Endothelial cell of umbilical vein (primary cell): ENCODE data around the gene SERPINE1. TPM values are rescaled to one million over a fixed set of nuclear protein-coding genes. Genes with fewer than 3 reads are reported as not detected.

Experiments used
- BruUV-seq: library from RNA; stranded (reverse); fragments of 400-500 nt; replicated peaks from 2 replicates; lab custom pipeline; 2021; lab: Mats Ljungman, UMichigan
- CTCF ChIA-PET: fragments of 300-600, 350-600 bp; sonication (Branson Sonifier 250); formaldehyde crosslinking; loops from one replicate; lab custom pipeline; 2021; ENCODE audit warnings: antibody characterized with exemption, inconsistent platforms; lab: Charles Lee
- POLR2A ChIA-PET: fragments of 300-600, 350-600 bp; sonication (Branson Sonifier 250); formaldehyde crosslinking; loops from one replicate; lab custom pipeline; 2021; ENCODE audit warnings: antibody characterized with exemption, inconsistent platforms; lab: Charles Lee
- DNase-seq: peaks from one replicate; pipeline ENCODE4 v3.0.0-alpha.2; 2011; ENCODE audit warnings: low read depth, low spot score
- FAIRE-seq: peaks from 2 replicates; lab custom pipeline; 2011; peaks lifted over from hg19 to GRCh38; lab: Jason Lieb, UNC
- H2AFZ ChIP-seq: 2 replicates; pipeline ENCODE4 v1.6.0; 2012; ENCODE audit warnings: low read depth, low read length, control low read depth, inconsistent platforms
- H3K27ac ChIP-seq: 2 replicates; pipeline ENCODE4 v1.5.1; 2011; ENCODE audit warnings: low read depth, mild to moderate bottlenecking, control low read depth, low read length, moderate library complexity; ENCODE audit not compliant: insufficient read depth
- H3K27me3 ChIP-seq, 2 experiments: 2 replicates each; pipeline versions ENCODE4 v1.6.0 to v1.6.1; 2011; ENCODE audit warnings: low read length in 2 of 2, mixed read lengths in 1 of 2; ENCODE audit not compliant: control insufficient read depth in 2 of 2, insufficient read depth in 2 of 2
- H3K36me3 ChIP-seq, 2 experiments: 2 replicates in 1 of 2; 3 replicates in 1 of 2; pipeline ENCODE4 v1.5.1; 2011; ENCODE audit warnings: low read length in 2 of 2, mild to moderate bottlenecking in 1 of 2, moderate library complexity in 1 of 2; ENCODE audit not compliant: control insufficient read depth in 2 of 2, insufficient read depth in 2 of 2; ENCODE audit errors: extremely low read depth in 1 of 2
- H3K4me1 ChIP-seq: 3 replicates; pipeline ENCODE4 v1.5.1; 2011; ENCODE audit warnings: mild to moderate bottlenecking, low read length; ENCODE audit not compliant: control insufficient read depth, insufficient read depth; ENCODE audit errors: extremely low read depth
- H3K4me2 ChIP-seq: 2 replicates; pipeline ENCODE4 v1.6.1; 2011; ENCODE audit warnings: low read length, control low read depth, mixed read lengths; ENCODE audit not compliant: insufficient read depth
- H3K4me3 ChIP-seq, 3 experiments: fragments of 200-600 bp in 1 of 3; sonication (generic), shearing (Covaris generic) in 1 of 3; replicated peaks in 1 of 3; 2 replicates each; pipeline ENCODE4 v1.5.1; 2011 to 2016; ENCODE audit warnings: control low read depth in 3 of 3, low read length in 3 of 3, mild to moderate bottlenecking in 2 of 3, inconsistent platforms in 1 of 3, low read depth in 1 of 3, moderate library complexity in 1 of 3; ENCODE audit not compliant: insufficient read depth in 1 of 3
- H3K79me2 ChIP-seq: 2 replicates; pipeline ENCODE4 v1.6.0; 2012; ENCODE audit warnings: low read length, inconsistent platforms; ENCODE audit not compliant: control insufficient read depth, insufficient read depth
- H3K9ac ChIP-seq: replicated peaks from 2 replicates; pipeline ENCODE3; 2011; ENCODE audit warnings: low read length, control low read depth; ENCODE audit not compliant: insufficient read depth; ENCODE audit errors: extremely low read depth
- H3K9me1 ChIP-seq: replicated peaks from 3 replicates; pipeline ENCODE4 v1.6.0; 2011; ENCODE audit warnings: mild to moderate bottlenecking, low read length; ENCODE audit not compliant: control insufficient read depth, insufficient read depth; ENCODE audit errors: extremely low read depth
- H3K9me3 ChIP-seq: replicated peaks from 2 replicates; pipeline ENCODE4 v1.5.1; 2012; ENCODE audit warnings: low read length, inconsistent platforms; ENCODE audit not compliant: control insufficient read depth, insufficient read depth
- H4K20me1 ChIP-seq: replicated peaks from 2 replicates; pipeline ENCODE3; 2011; ENCODE audit warnings: mild to moderate bottlenecking, low read length; ENCODE audit not compliant: control insufficient read depth, insufficient read depth; ENCODE audit errors: extremely low read depth
- GATA2 ChIP-seq: IDR thresholded peaks from 2 replicates; pipeline ENCODE4 v1.7.0; 2011; ENCODE audit warnings: low read depth, mild to moderate bottlenecking, moderate library complexity, mixed read lengths, low read length; ENCODE audit not compliant: insufficient read length, insufficient read depth
- dilution Hi-C: fragments of 300-500 bp; cut with MboI; formaldehyde crosslinking; loops from one replicate; pipeline ENCODE4 v1.15.0; 2019; ENCODE audit warnings: low sequenced_read_pairs; ENCODE audit not compliant: extremely low pct_ligation_motif_present
- intact Hi-C: fragments of 100-400 bp; cut with micrococcal nuclease; formaldehyde crosslinking; loops from one replicate; pipeline ENCODE4 v1.10.0; 2022
- polyA plus RNA-seq, 4 experiments: library from polyadenylated mRNA; depleted of rRNA in 3 of 4; stranded (reverse) in 3 of 4; unstranded in 1 of 4; fragments of >200 nt; gene quantifications; 2 replicates each; pipeline versions ENCODE4 v1.2.1 to v1.2.3, GENCODE V29; 2011 to 2012; ENCODE audit warnings: missing spikeins in 1 of 4
- total RNA-seq: library from RNA; stranded (reverse); gene quantifications from 2 replicates; pipeline ENCODE4 v1.2.3, GENCODE V29; 2021
- TF ChIP-seq, protein P1 (sequence below), 2 donors: IDR thresholded peaks; 1 replicate in 1 of 2; 2 replicates in 1 of 2; pipeline ENCODE4 v1.5.1; 2011; ENCODE audit warnings: low read length in 2 of 2, mild to moderate bottlenecking in 2 of 2, moderate library complexity in 2 of 2, control low read depth in 1 of 2, inconsistent platforms in 1 of 2, low read depth in 1 of 2; ENCODE audit not compliant: insufficient read depth in 1 of 2; ENCODE audit errors: extremely low read depth in 1 of 2

Gene SERPINE1
- total and polyA plus RNA-seq, 2 donors (not counting 3 experiments of a cell fraction or from before 2014, with no cell fraction given), result 2,296 to 4,637 TPM

DNA sequence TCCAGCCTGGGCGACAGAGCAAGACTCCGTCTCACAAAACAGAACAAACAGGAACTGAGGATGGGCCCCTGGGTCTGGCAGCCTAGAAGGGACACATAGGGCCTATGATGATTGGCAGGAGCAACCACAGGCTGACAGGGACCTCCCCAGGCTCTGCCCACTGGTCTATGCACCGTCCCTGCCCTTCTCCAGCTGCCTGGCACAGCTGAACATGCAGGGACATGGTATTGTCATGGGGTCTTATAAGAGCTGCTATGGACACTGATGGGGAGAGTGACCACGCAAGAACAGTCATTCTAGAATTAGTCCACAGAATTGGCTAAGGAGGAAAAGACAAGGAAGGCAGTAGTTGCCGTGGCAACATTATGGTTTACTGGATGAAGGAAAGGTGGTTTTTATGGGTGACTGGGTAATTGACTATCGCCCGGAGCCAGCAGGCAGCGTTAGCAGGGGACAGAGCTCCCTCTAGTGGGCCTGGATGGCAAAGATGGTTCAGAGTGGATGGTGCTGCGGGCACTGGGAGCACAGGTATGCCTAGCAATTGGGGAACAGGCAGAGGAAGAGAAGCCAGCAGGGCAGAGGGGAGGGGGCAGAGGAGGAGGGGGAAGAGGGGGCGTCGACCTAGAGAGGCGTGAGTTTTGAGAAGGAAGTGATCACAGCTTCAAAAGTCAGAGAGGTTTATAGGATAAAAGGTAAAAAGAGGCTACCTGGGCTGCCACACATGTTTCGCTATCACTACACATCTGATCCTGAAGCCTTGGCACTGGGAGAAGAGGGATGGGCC lies 49.4 kb upstream of the SERPINE1 start:
- no TSS peak for BruUV-seq
- peak; percentile 86 for FAIRE-seq
- CTCF ChIA-PET, result interaction anchor here (0.6 to 2.7 kb wide), 44 partner anchors 8 to 372 kb away, joined by 3 to 16 read pairs (median 4); partner anchors contain the start of genes ACHE, MUC17, POP7 and SERPINE1

More for the DNA sequence above, 49.4 kb upstream of the SERPINE1 start:
- Histone ChIP-seq H2AFZ (no peak overlapping the region), H4K20me1 (no peaks in the 10 kb centered on the region), H3K79me2 (no peaks in the 10 kb centered on the region), H3K36me3 (no peaks in the 10 kb centered on the region), H3K27me3 (peaks cover under 1 to 4% of the 10 kb centered on the region in 2 experiments), H3K27ac (no peak overlapping the region), H3K9me1 (no peaks in the 10 kb centered on the region), H3K9me3 (no peaks in the 10 kb centered on the region), H3K9ac (no peak overlapping the region), H3K4me1 (no peaks in the 10 kb centered on the region), H3K4me2 (no peak overlapping the region), H3K4me3 (no peak overlapping the region)
- intact Hi-C loops, result loop anchor here (1.0 to 5.0 kb wide), 3 partner anchors 111 to 205 kb away; no protein-coding TSS in a partner anchor
- dilution Hi-C loops, result no loop called here
- peak; percentile 70 for DNase-seq
- POLR2A ChIA-PET, result interaction anchor here (0.7 to 1.1 kb wide), 2 partner anchors 57 to 60 kb away, joined by 3 read pairs; no protein-coding TSS in a partner anchor
- TF ChIP-seq, protein P1, sequence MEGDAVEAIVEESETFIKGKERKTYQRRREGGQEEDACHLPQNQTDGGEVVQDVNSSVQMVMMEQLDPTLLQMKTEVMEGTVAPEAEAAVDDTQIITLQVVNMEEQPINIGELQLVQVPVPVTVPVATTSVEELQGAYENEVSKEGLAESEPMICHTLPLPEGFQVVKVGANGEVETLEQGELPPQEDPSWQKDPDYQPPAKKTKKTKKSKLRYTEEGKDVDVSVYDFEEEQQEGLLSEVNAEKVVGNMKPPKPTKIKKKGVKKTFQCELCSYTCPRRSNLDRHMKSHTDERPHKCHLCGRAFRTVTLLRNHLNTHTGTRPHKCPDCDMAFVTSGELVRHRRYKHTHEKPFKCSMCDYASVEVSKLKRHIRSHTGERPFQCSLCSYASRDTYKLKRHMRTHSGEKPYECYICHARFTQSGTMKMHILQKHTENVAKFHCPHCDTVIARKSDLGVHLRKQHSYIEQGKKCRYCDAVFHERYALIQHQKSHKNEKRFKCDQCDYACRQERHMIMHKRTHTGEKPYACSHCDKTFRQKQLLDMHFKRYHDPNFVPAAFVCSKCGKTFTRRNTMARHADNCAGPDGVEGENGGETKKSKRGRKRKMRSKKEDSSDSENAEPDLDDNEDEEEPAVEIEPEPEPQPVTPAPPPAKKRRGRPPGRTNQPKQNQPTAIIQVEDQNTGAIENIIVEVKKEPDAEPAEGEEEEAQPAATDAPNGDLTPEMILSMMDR (IDR thresholded peaks at IDR 0.05; ENCODE audit: extremely low read depth in 1 of 2, insufficient read depth in 1 of 2, low read depth in 1 of 2, low read length in 2 of 2), result peak; percentile 88 to 94
- no peak for TF ChIP-seq GATA2
